ENCODE results near the gene TM2D3.

Gene TM2D3

GRCh38 chr15:101696829-101697228, 44.6 kb upstream of the TM2D3 start:
- Histone ChIP-seq H3K79me2 (ENCODE audit: low read length) (no peaks in the 10 kb centered on the region), H3K4me2 (ENCODE audit: low read depth, low read length) (no peak overlapping the region), H3K27ac (ENCODE audit: low read length) (no peak overlapping the region), H3K9me2 (replicated peaks; ENCODE audit: insufficient read depth, low read length) (no peaks in the 10 kb centered on the region), H3K27me3 (replicated peaks; ENCODE audit: insufficient read depth, low read length) (no peaks in the 10 kb centered on the region), H4K20me1 (ENCODE audit: insufficient read depth, low read length) (no peaks in the 10 kb centered on the region), H3K4me1 (ENCODE audit: low read length) (no peaks in the 10 kb centered on the region), H3F3A (ENCODE audit: insufficient read depth, low read length) (no peaks in the 10 kb centered on the region), H3K36me3 (replicated peaks; ENCODE audit: insufficient read depth, low read length) (no peaks in the 10 kb centered on the region), H2AFZ (ENCODE audit: low read length) (no peak overlapping the region), H3K4me3 (ENCODE audit: low read length) (no peak overlapping the region), H3K9me3 (replicated peaks; ENCODE audit: insufficient read depth, low read length) (no peaks in the 10 kb centered on the region), H3K9ac (ENCODE audit: low read length) (no peak overlapping the region)
- DNase-seq, result no peak
- TF ChIP-seq EZH2phosphoT487 (IDR thresholded peaks at IDR 0.05; ENCODE audit: low read length), result no peak
- TF ChIP-seq EZH2 (optimal IDR thresholded peaks at IDR 0.05; ENCODE audit: low read depth, low read length), result no peak
- TF ChIP-seq CTCF (IDR thresholded peaks at IDR 0.05; ENCODE audit: low read length), result no peak

GRCh38 chr15:101694261-101694660, 42.1 kb upstream of the TM2D3 start:
- no peak for DNase-seq
- H3K4me3 ChIP-seq (ENCODE audit: low read length), result no peak overlapping the region
- H3F3A ChIP-seq (ENCODE audit: insufficient read depth, low read length), result no peaks in the 10 kb centered on the region
- H2AFZ ChIP-seq (ENCODE audit: low read length), result no peak overlapping the region
- no peak overlapping the region for H3K9ac ChIP-seq (ENCODE audit: low read length)
- H3K4me1 ChIP-seq (ENCODE audit: low read length), result no peaks in the 10 kb centered on the region
- no peaks in the 10 kb centered on the region for H4K20me1 ChIP-seq (ENCODE audit: insufficient read depth, low read length)
- no peaks in the 10 kb centered on the region for H3K9me2 ChIP-seq (replicated peaks; ENCODE audit: insufficient read depth, low read length)
- no peak overlapping the region for H3K27ac ChIP-seq (ENCODE audit: low read length)
- H3K4me2 ChIP-seq (ENCODE audit: low read depth, low read length), result no peak overlapping the region
- no peaks in the 10 kb centered on the region for H3K27me3 ChIP-seq (replicated peaks; ENCODE audit: insufficient read depth, low read length)
- no peaks in the 10 kb centered on the region for H3K9me3 ChIP-seq (replicated peaks; ENCODE audit: insufficient read depth, low read length)
- no peaks in the 10 kb centered on the region for H3K79me2 ChIP-seq (ENCODE audit: low read length)
- H3K36me3 ChIP-seq (replicated peaks; ENCODE audit: insufficient read depth, low read length), result no peaks in the 10 kb centered on the region
- TF ChIP-seq EZH2 (optimal IDR thresholded peaks at IDR 0.05; ENCODE audit: low read depth, low read length), result no peak
- no peak for TF ChIP-seq CTCF (IDR thresholded peaks at IDR 0.05; ENCODE audit: low read length)
- TF ChIP-seq EZH2phosphoT487 (IDR thresholded peaks at IDR 0.05; ENCODE audit: low read length), result no peak

GRCh38 chr15:101692801-101693598, 40.8 kb upstream of the TM2D3 start:
- no peaks in the 10 kb centered on the region for H3K36me3 ChIP-seq (replicated peaks; ENCODE audit: insufficient read depth, low read length)
- H3K27ac ChIP-seq (ENCODE audit: low read length), result no peak overlapping the region
- H3K79me2 ChIP-seq (ENCODE audit: low read length), result no peaks in the 10 kb centered on the region
- no peaks in the 10 kb centered on the region for H3K27me3 ChIP-seq (replicated peaks; ENCODE audit: insufficient read depth, low read length)
- H3K9me2 ChIP-seq (replicated peaks; ENCODE audit: insufficient read depth, low read length), result no peaks in the 10 kb centered on the region
- H3K9me3 ChIP-seq (replicated peaks; ENCODE audit: insufficient read depth, low read length), result no peaks in the 10 kb centered on the region
- no peak overlapping the region for H2AFZ ChIP-seq (ENCODE audit: low read length)
- no peaks in the 10 kb centered on the region for H3F3A ChIP-seq (ENCODE audit: insufficient read depth, low read length)
- no peak overlapping the region for H3K9ac ChIP-seq (ENCODE audit: low read length)
- H3K4me2 ChIP-seq (ENCODE audit: low read depth, low read length), result no peak overlapping the region
- H4K20me1 ChIP-seq (ENCODE audit: insufficient read depth, low read length), result no peaks in the 10 kb centered on the region
- no peak for DNase-seq
- TF ChIP-seq EZH2 (optimal IDR thresholded peaks at IDR 0.05; ENCODE audit: low read depth, low read length) (no peak), CTCF (IDR thresholded peaks at IDR 0.05; ENCODE audit: low read length) (no peak), EZH2phosphoT487 (IDR thresholded peaks at IDR 0.05; ENCODE audit: low read length) (no peak)
- H3K4me1 ChIP-seq (ENCODE audit: low read length), result no peaks in the 10 kb centered on the region
- H3K4me3 ChIP-seq (ENCODE audit: low read length), result no peak overlapping the region
